ENCODE results near the gene CFAP119. TPM values are rescaled to one million over a fixed set of nuclear protein-coding genes. Genes with fewer than 3 reads are reported as not detected.
A peak's percentile ranks its signal among the peaks of the same experiment; 100 is the strongest.

The CFAP119 gene
- total and polyA plus RNA-seq, 9 of the 15 experiments (the other 6 are each of a cell fraction or from before 2014, with no cell fraction given), result 5.5 to 33.7 (median 9.6) TPM

DNA sequence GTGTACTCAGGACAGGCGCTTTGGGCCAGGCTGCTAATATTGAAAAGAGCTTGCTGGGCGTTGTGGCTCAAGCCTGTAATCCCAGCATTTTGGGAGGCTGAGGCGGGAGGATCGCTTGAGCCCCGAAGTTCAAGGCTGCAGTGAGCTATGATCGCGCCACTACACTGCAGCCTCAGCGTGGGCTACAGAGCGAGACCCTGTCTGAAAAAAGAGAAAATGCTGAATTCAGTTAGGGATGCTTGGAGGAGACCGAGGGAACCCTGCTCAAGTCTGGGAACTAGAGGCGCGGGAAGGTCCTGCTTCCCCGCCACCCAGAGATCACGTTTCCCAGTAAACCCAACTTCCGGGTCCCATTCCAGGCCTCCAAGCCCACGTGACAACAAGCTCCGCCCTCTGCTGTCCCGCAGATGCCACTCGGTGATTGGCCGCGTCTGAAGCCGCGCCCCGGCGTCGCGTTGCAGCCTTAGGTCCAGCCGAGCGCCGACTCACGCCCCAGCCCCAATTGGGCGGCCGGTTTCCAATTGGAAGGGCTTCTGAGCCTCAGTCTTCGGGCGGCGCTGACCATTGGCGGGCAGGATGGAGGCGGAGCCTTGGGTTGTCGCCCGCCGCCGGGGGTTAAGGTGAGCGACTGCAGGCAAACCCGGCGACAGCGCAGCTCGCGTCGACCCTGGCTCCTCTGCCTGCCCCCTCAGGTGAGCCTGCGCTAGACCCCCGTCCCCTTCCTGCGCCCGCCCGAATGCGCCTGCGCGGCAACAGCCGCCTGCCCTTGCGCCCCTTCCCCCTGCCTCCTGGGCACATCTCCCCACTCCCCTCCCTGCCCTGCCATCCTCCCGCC, 13.8 kb downstream of the CFAP119 start, which contains the start of gene PHKG2 (continued):
- TF ChIP-seq SNIP1 (IDR thresholded peaks at IDR 0.05; ENCODE audit: low read depth) (no peak), CTCFL (IDR thresholded peaks at IDR 0.05; ENCODE audit: borderline replicate concordance, insufficient read depth, low read depth, low read length, poor library complexity, severe bottlenecking) (no peak), U2AF2 (optimal IDR thresholded peaks at IDR 0.05; ENCODE audit: low read depth, low read length) (no peak), PATZ1 (CRISPR knock-in tag; IDR thresholded peaks at IDR 0.05; ENCODE audit: borderline replicate concordance) (no peak), IRF1 (CRISPR knock-in tag; IDR thresholded peaks at IDR 0.05; ENCODE audit: borderline replicate concordance) (no peak), ZSCAN29 (IDR thresholded peaks at IDR 0.05) (no peak), GABPB2 (CRISPR knock-in tag; conservative IDR thresholded peaks at IDR 0.05) (no peak), ZNF507 (tag; conservative IDR thresholded peaks at IDR 0.05) (no peak), ETV1 (tag; conservative IDR thresholded peaks at IDR 0.05; ENCODE audit: low read depth) (no peak; the same call in 1 of the 2 replicates), PRDM10 (IDR thresholded peaks at IDR 0.05; ENCODE audit: partially characterized antibody) (peak; percentile 77), TAF7 (tag; IDR thresholded peaks at IDR 0.05) (peak; percentile 89), TBP (optimal IDR thresholded peaks at IDR 0.05; ENCODE audit: low read depth, low read length) (peak; percentile 90), NCOR1 (IDR thresholded peaks at IDR 0.05) (no peak), USF1 (CRISPR knock-in tag; IDR thresholded peaks at IDR 0.05) (peak; percentile 99)

Data from K562 (cell line).